Astrocyte (in vitro differentiated cells and primary cell): ENCODE data around the gene OSM. TPM values are rescaled to one million over a fixed set of nuclear protein-coding genes. Genes with fewer than 3 reads are reported as not detected.

Experiments used
- DNase-seq: peaks from one replicate; pipeline ENCODE4 v3.0.0-alpha.2; 2010; ENCODE audit warnings: low read depth
- FAIRE-seq: peaks from 2 replicates; lab custom pipeline; 2011; peaks lifted over from hg19 to GRCh38; lab: Jason Lieb, UNC
- H2AFZ ChIP-seq: 2 replicates; pipeline ENCODE4 v1.6.0; 2012; ENCODE audit warnings: low read depth, low read length, inconsistent platforms
- H3K27ac ChIP-seq: 2 replicates; pipeline ENCODE4 v1.5.1; 2011; ENCODE audit warnings: low read depth, low read length, inconsistent platforms
- H3K27me3 ChIP-seq: 2 replicates; pipeline ENCODE4 v1.6.0; 2011; ENCODE audit warnings: low read length, inconsistent platforms; ENCODE audit not compliant: insufficient read depth
- H3K36me3 ChIP-seq: 2 replicates; pipeline ENCODE4 v1.5.1; 2011; ENCODE audit warnings: low read length, inconsistent platforms; ENCODE audit not compliant: insufficient read depth
- H3K4me1 ChIP-seq: 2 replicates; pipeline ENCODE4 v1.5.1; 2011; ENCODE audit warnings: low read length, inconsistent platforms; ENCODE audit not compliant: insufficient read depth
- H3K4me2 ChIP-seq: 2 replicates; pipeline ENCODE4 v1.6.0; 2012; ENCODE audit warnings: low read length, inconsistent platforms
- H3K4me3 ChIP-seq: 2 replicates; pipeline ENCODE4 v1.5.1; 2011; ENCODE audit warnings: low read depth, mild to moderate bottlenecking, low read length, inconsistent platforms; ENCODE audit not compliant: insufficient read depth
- H3K79me2 ChIP-seq: 2 replicates; pipeline ENCODE4 v1.6.0; 2012; ENCODE audit warnings: mild to moderate bottlenecking, low read length, inconsistent platforms; ENCODE audit not compliant: insufficient read depth
- H3K9ac ChIP-seq: 2 replicates; pipeline ENCODE4 v1.6.0; 2012; ENCODE audit warnings: mild to moderate bottlenecking, low read length, inconsistent platforms
- H3K9me3 ChIP-seq: 2 replicates; pipeline ENCODE4 v1.5.1; 2012; ENCODE audit warnings: low read depth, mild to moderate bottlenecking, low read length, inconsistent platforms; ENCODE audit not compliant: insufficient read depth
- H4K20me1 ChIP-seq: 2 replicates; pipeline ENCODE4 v1.6.0; 2012; ENCODE audit warnings: low read length, inconsistent platforms; ENCODE audit not compliant: insufficient read depth
- H3K27ac Mint-ChIP-seq: one replicate; pipeline ENCODE4 v1.8.0; 2021; ENCODE audit warnings: mild to moderate bottlenecking, mixed read lengths; ENCODE audit not compliant: unreplicated experiment
- H3K27me3 Mint-ChIP-seq: one replicate; pipeline ENCODE4 v1.8.0; 2021; ENCODE audit warnings: low read depth, mixed read lengths; ENCODE audit not compliant: unreplicated experiment
- H3K36me3 Mint-ChIP-seq: one replicate; pipeline ENCODE4 v1.8.0; 2021; ENCODE audit warnings: low read depth, mixed read lengths; ENCODE audit not compliant: unreplicated experiment
- H3K4me1 Mint-ChIP-seq: one replicate; pipeline ENCODE4 v1.8.0; 2021; ENCODE audit warnings: low read depth, mixed read lengths; ENCODE audit not compliant: unreplicated experiment
- H3K4me3 Mint-ChIP-seq: one replicate; pipeline ENCODE4 v1.8.0; 2021; ENCODE audit warnings: mild to moderate bottlenecking, moderate library complexity, mixed read lengths; ENCODE audit not compliant: unreplicated experiment
- H3K9me3 Mint-ChIP-seq: one replicate; pipeline ENCODE4 v1.8.0; 2021; ENCODE audit warnings: mild to moderate bottlenecking, mixed read lengths; ENCODE audit not compliant: unreplicated experiment
- EZH2 ChIP-seq: IDR thresholded peaks from 2 replicates; pipeline ENCODE4 v1.6.1; 2012; ENCODE audit warnings: mild to moderate bottlenecking, low read length, inconsistent platforms; ENCODE audit not compliant: insufficient read depth
- total RNA-seq: library from RNA; stranded (reverse); gene quantifications from 2 replicates; pipeline ENCODE4 v1.2.1, GENCODE V29; 2021
- TF ChIP-seq, protein P1 (sequence below): IDR thresholded peaks from 2 replicates; pipeline ENCODE4 v1.5.1; 2011; ENCODE audit warnings: low read depth, mild to moderate bottlenecking, inconsistent platforms, low read length, moderate library complexity; ENCODE audit not compliant: insufficient read depth

Gene OSM
- total RNA-seq, 1 donor from 2014 or later = not detected

DNA sequence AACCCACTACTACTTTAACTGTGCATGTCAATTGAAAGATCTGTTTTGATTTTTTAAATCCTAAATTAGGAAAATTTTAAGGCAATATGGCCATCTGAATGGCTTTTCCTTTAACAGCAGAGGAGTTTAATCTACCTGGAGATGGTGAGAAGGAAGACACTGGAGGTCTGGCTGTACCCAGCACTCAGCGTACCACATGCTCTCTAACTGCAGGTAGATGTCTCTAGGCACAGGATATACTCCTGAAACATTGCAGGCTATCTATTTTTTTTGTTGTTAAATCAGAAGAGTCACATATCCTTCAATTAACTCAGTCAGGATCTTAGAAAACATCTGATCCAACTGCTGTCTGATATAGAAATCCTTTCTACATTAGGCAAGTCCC, 40.0 kb upstream of the OSM start:
- Mint-ChIP-seq H3K36me3 (peaks cover 18% of the 10 kb centered on the region), H3K4me3 (no peak overlapping the region), H3K27ac (peak overlapping the region; percentile 27), H3K27me3 (no peaks in the 10 kb centered on the region), H3K4me1 (peaks cover 53% of the 10 kb centered on the region), H3K9me3 (peaks cover 2% of the 10 kb centered on the region)
- Histone ChIP-seq H3K4me1 (peaks cover 44% of the 10 kb centered on the region), H3K9ac (no peak overlapping the region), H3K36me3 (peaks cover 4% of the 10 kb centered on the region), H3K9me3 (no peaks in the 10 kb centered on the region), H2AFZ (no peak overlapping the region), H3K27me3 (no peaks in the 10 kb centered on the region), H3K79me2 (peaks cover 86% of the 10 kb centered on the region), H4K20me1 (peaks cover 98% of the 10 kb centered on the region), H3K4me3 (no peak overlapping the region), H3K27ac (no peak overlapping the region), H3K4me2 (no peak overlapping the region)
- FAIRE-seq = no peak
- TF ChIP-seq, protein P1, sequence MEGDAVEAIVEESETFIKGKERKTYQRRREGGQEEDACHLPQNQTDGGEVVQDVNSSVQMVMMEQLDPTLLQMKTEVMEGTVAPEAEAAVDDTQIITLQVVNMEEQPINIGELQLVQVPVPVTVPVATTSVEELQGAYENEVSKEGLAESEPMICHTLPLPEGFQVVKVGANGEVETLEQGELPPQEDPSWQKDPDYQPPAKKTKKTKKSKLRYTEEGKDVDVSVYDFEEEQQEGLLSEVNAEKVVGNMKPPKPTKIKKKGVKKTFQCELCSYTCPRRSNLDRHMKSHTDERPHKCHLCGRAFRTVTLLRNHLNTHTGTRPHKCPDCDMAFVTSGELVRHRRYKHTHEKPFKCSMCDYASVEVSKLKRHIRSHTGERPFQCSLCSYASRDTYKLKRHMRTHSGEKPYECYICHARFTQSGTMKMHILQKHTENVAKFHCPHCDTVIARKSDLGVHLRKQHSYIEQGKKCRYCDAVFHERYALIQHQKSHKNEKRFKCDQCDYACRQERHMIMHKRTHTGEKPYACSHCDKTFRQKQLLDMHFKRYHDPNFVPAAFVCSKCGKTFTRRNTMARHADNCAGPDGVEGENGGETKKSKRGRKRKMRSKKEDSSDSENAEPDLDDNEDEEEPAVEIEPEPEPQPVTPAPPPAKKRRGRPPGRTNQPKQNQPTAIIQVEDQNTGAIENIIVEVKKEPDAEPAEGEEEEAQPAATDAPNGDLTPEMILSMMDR = no peak
- no peak for TF ChIP-seq EZH2
- no peak for DNase-seq

DNA sequence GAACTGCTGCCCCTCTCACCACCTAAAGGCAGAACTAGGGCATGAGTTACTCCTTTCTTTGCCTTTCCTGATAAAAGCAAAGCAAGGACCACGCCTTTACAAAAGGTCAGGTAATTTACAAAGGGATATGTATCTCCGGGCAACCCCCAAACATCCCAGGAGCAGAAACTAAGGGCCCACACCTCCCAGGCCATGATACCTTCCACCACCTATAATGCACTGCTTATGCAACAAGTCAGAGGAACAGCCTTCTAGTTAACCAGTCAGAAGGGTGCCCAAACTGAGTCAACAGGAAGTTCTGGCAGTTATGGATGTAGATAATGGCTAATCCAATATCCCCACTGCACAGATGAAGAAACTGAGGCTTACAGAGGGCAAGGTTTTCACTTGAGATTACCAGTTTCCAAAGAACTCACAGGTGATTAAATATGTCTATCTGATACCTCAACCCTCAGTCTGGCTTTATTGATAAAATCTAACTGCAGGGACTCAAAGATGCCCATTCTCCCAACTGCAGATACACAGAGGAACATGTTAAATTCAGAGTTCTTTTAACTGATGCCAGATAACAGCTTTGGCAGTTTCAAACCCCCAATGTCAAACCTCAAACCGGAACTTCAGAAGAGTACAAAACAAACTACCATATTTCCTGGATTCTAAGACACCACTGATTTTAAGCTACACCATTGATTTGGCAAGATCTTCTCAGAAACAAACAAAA, 39.4 kb upstream of the OSM start:
- peaks cover 40% of the 10 kb centered on the region for H3K4me1 ChIP-seq
- H3K79me2 ChIP-seq = peaks cover 85% of the 10 kb centered on the region
- FAIRE-seq = no peak
- Mint-ChIP-seq H3K27ac (peak overlapping the region; percentile 34), H3K4me3 (peak overlapping the region; percentile 29), H3K27me3 (no peaks in the 10 kb centered on the region), H3K9me3 (peaks cover 2% of the 10 kb centered on the region), H3K4me1 (peaks cover 55% of the 10 kb centered on the region), H3K36me3 (peaks cover 21% of the 10 kb centered on the region)
- peaks cover 98% of the 10 kb centered on the region for H4K20me1 ChIP-seq
- H2AFZ ChIP-seq = no peak overlapping the region
- no peak for TF ChIP-seq EZH2
- TF ChIP-seq, protein P1 = no peak
- DNase-seq = no peak
- H3K27me3 ChIP-seq = no peaks in the 10 kb centered on the region
- H3K9me3 ChIP-seq = no peaks in the 10 kb centered on the region
- peak overlapping the region; percentile 6 for H3K4me2 ChIP-seq
- no peak overlapping the region for H3K9ac ChIP-seq
- H3K4me3 ChIP-seq = no peak overlapping the region
- no peak overlapping the region for H3K27ac ChIP-seq
- H3K36me3 ChIP-seq = peaks cover 4% of the 10 kb centered on the region

DNA sequence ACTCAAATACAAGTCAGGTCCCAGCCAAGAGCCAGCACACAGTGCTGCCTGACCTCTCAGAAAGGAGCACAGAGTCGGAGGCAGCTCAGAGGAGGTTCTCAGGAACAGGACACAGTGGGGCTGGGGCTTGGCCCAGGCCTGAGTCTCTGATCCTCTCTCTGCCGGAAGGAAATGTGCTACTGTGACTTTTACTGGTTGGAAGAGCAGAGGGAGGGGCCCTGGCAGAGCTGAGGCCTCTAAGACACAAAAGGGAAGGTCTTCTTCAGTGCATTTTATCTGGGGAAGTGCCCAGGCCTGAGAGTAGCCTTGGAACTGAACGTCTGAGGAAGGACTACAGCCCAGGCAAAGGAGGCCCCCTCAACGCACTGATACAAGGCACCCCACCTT, 38.9 kb upstream of the OSM start:
- Histone ChIP-seq H3K27ac (no peak overlapping the region), H2AFZ (no peak overlapping the region), H3K4me2 (peak overlapping the region; percentile 6), H3K9ac (no peak overlapping the region), H3K79me2 (peaks cover 81% of the 10 kb centered on the region), H3K36me3 (peaks cover 7% of the 10 kb centered on the region), H4K20me1 (peaks cover 98% of the 10 kb centered on the region), H3K9me3 (no peaks in the 10 kb centered on the region), H3K4me3 (no peak overlapping the region), H3K4me1 (peaks cover 35% of the 10 kb centered on the region), H3K27me3 (no peaks in the 10 kb centered on the region)
- H3K27me3 Mint-ChIP-seq = no peaks in the 10 kb centered on the region
- H3K27ac Mint-ChIP-seq = no peak overlapping the region
- TF ChIP-seq, protein P1 = no peak
- TF ChIP-seq EZH2 = no peak
- peaks cover 25% of the 10 kb centered on the region for H3K36me3 Mint-ChIP-seq
- H3K4me1 Mint-ChIP-seq = peaks cover 52% of the 10 kb centered on the region
- DNase-seq = no peak
- peak overlapping the region; percentile 43 for H3K4me3 Mint-ChIP-seq
- FAIRE-seq = no peak
- peaks cover 2% of the 10 kb centered on the region for H3K9me3 Mint-ChIP-seq
